ENCODE data around the gene STC2.
A peak's percentile ranks its signal among the peaks of the same experiment; 100 is the strongest.

STC2 gene

GRCh38 chr5:173311818-173312585 lies 16.2 kb downstream of the STC2 start:
- Histone ChIP-seq H4K91ac (ENCODE audit: low read depth, low read length, poor library complexity) (no peak overlapping the region), H3K79me1 (ENCODE audit: low read depth, low read length) (no peaks in the 10 kb centered on the region), H3K27me3 (ENCODE audit: control insufficient read depth in 3 of 3, insufficient read depth in 3 of 3, low read depth in 1 of 3, low read length in 3 of 3) (peaks cover 0 to 4% (median 0%) of the 10 kb centered on the region in 3 experiments), H3K9me3 (replicated peaks in 1 of 2; ENCODE audit: control insufficient read depth in 2 of 2, insufficient read depth in 1 of 2, low read depth in 1 of 2, low read length in 2 of 2) (peaks cover 7 to 9% of the 10 kb centered on the region in 2 donors), H3K36me3 (replicated peaks in 1 of 2; ENCODE audit: control insufficient read depth in 2 of 2, insufficient read depth in 2 of 2, low read length in 2 of 2) (no peaks in the 10 kb centered on the region), H2BK15ac (ENCODE audit: low read length) (no peak overlapping the region), H4K8ac (ENCODE audit: low read depth, low read length) (no peak overlapping the region), H3K4me3 (ENCODE audit: low read length in 2 of 2) (no peak overlapping the region), H2BK5ac (ENCODE audit: low read length) (no peak overlapping the region), H3K9ac (ENCODE audit: low read depth, low read length, poor library complexity) (no peak overlapping the region), H3K27ac (replicated peaks; ENCODE audit: low read length) (no peak overlapping the region), H3K18ac (ENCODE audit: low read length) (peak overlapping the region; percentile 62), H3K14ac (ENCODE audit: low read length) (no peak overlapping the region), H2AK5ac (ENCODE audit: low read depth, low read length) (no peak overlapping the region), H2BK12ac (ENCODE audit: low read length) (no peak overlapping the region), H3K23ac (ENCODE audit: low read depth, low read length, poor library complexity) (no peak overlapping the region), H3K4me1 (ENCODE audit: control insufficient read depth in 2 of 2, insufficient read depth in 1 of 2, low read depth in 1 of 2, low read length in 2 of 2) (peaks cover 16 to 19% of the 10 kb centered on the region in 2 donors), H2AFZ (ENCODE audit: low read length) (no peak overlapping the region), H2BK120ac (ENCODE audit: low read depth, low read length) (no peak overlapping the region), H3K4ac (ENCODE audit: low read length) (no peak overlapping the region), H3K4me2 (ENCODE audit: insufficient read depth, low read length, poor library complexity, severe bottlenecking) (no peak overlapping the region)
- DNase-seq (ENCODE audit: low spot score), result no peak
- no CpG with 5 or more reads among the region's 9 CpGs for WGBS, 2 donors (ENCODE audit: extremely low coverage in 2 of 2, insufficient read length in 2 of 2, insufficient replicate concordance in 1 of 2)

GRCh38 chr5:173310861-173311785 lies 17.1 kb downstream of the STC2 start:
- H3K27ac ChIP-seq (replicated peaks; ENCODE audit: low read length), result no peak overlapping the region
- H3K9me3 ChIP-seq (replicated peaks in 1 of 2; ENCODE audit: control insufficient read depth in 2 of 2, insufficient read depth in 1 of 2, low read depth in 1 of 2, low read length in 2 of 2), result peaks cover 7 to 9% of the 10 kb centered on the region in 2 donors

GRCh38 chr5:173310218-173310769 lies 17.9 kb downstream of the STC2 start:
- Histone ChIP-seq H2AFZ (ENCODE audit: low read length) (no peak overlapping the region), H3K4ac (ENCODE audit: low read length) (no peak overlapping the region), H3K9ac (ENCODE audit: low read depth, low read length, poor library complexity) (no peak overlapping the region), H3K79me1 (ENCODE audit: low read depth, low read length) (no peaks in the 10 kb centered on the region), H2BK12ac (ENCODE audit: low read length) (no peak overlapping the region), H3K14ac (ENCODE audit: low read length) (no peak overlapping the region), H3K4me1 (ENCODE audit: control insufficient read depth in 2 of 2, insufficient read depth in 1 of 2, low read depth in 1 of 2, low read length in 2 of 2) (peaks cover 9 to 10% of the 10 kb centered on the region in 2 donors), H3K27me3 (ENCODE audit: control insufficient read depth in 3 of 3, insufficient read depth in 3 of 3, low read depth in 1 of 3, low read length in 3 of 3) (peaks cover 0 to 7% (median 0%) of the 10 kb centered on the region in 3 experiments), H2AK5ac (ENCODE audit: low read depth, low read length) (peak overlapping the region; percentile 12), H3K4me3 (ENCODE audit: low read length in 2 of 2) (no peak overlapping the region), H4K8ac (ENCODE audit: low read depth, low read length) (no peak overlapping the region), H3K4me2 (ENCODE audit: insufficient read depth, low read length, poor library complexity, severe bottlenecking) (no peak overlapping the region), H3K36me3 (replicated peaks in 1 of 2; ENCODE audit: control insufficient read depth in 2 of 2, insufficient read depth in 2 of 2, low read length in 2 of 2) (no peaks in the 10 kb centered on the region), H2BK15ac (ENCODE audit: low read length) (no peak overlapping the region), H4K91ac (ENCODE audit: low read depth, low read length, poor library complexity) (no peak overlapping the region), H2BK120ac (ENCODE audit: low read depth, low read length) (no peak overlapping the region), H3K18ac (ENCODE audit: low read length) (peak overlapping the region; percentile 5), H3K9me3 (replicated peaks in 1 of 2; ENCODE audit: control insufficient read depth in 2 of 2, insufficient read depth in 1 of 2, low read depth in 1 of 2, low read length in 2 of 2) (peaks cover 7 to 9% of the 10 kb centered on the region in 2 donors), H2BK5ac (ENCODE audit: low read length) (no peak overlapping the region), H3K23ac (ENCODE audit: low read depth, low read length, poor library complexity) (no peak overlapping the region), H3K27ac (replicated peaks; ENCODE audit: low read length) (no peak overlapping the region)
- no peak for DNase-seq (ENCODE audit: low spot score)
- WGBS, 2 donors (ENCODE audit: extremely low coverage in 2 of 2, insufficient read length in 2 of 2, insufficient replicate concordance in 1 of 2), result no CpG with 5 or more reads among the region's 8 CpGs

More at GRCh38 chr5:173310861-173311785, 17.1 kb downstream of the STC2 start:
- Histone ChIP-seq H4K91ac (ENCODE audit: low read depth, low read length, poor library complexity) (no peak overlapping the region), H2BK120ac (ENCODE audit: low read depth, low read length) (no peak overlapping the region), H3K14ac (ENCODE audit: low read length) (no peak overlapping the region), H3K4me2 (ENCODE audit: insufficient read depth, low read length, poor library complexity, severe bottlenecking) (no peak overlapping the region), H3K79me1 (ENCODE audit: low read depth, low read length) (no peaks in the 10 kb centered on the region), H2BK12ac (ENCODE audit: low read length) (no peak overlapping the region), H3K9ac (ENCODE audit: low read depth, low read length, poor library complexity) (no peak overlapping the region), H3K4ac (ENCODE audit: low read length) (no peak overlapping the region), H3K18ac (ENCODE audit: low read length) (no peak overlapping the region), H3K36me3 (replicated peaks in 1 of 2; ENCODE audit: control insufficient read depth in 2 of 2, insufficient read depth in 2 of 2, low read length in 2 of 2) (no peaks in the 10 kb centered on the region), H2BK5ac (ENCODE audit: low read length) (no peak overlapping the region), H3K4me3 (ENCODE audit: low read length in 2 of 2) (no peak overlapping the region), H4K8ac (ENCODE audit: low read depth, low read length) (no peak overlapping the region), H2BK15ac (ENCODE audit: low read length) (no peak overlapping the region), H2AK5ac (ENCODE audit: low read depth, low read length) (no peak overlapping the region), H3K27me3 (ENCODE audit: control insufficient read depth in 3 of 3, insufficient read depth in 3 of 3, low read depth in 1 of 3, low read length in 3 of 3) (peaks cover 0 to 4% (median 0%) of the 10 kb centered on the region in 3 experiments), H2AFZ (ENCODE audit: low read length) (no peak overlapping the region), H3K4me1 (ENCODE audit: control insufficient read depth in 2 of 2, insufficient read depth in 1 of 2, low read depth in 1 of 2, low read length in 2 of 2) (peaks cover 16 to 17% of the 10 kb centered on the region in 2 donors), H3K23ac (ENCODE audit: low read depth, low read length, poor library complexity) (no peak overlapping the region)
- DNase-seq (ENCODE audit: low spot score), result no peak
- WGBS, 2 donors (ENCODE audit: extremely low coverage in 2 of 2, insufficient read length in 2 of 2, insufficient replicate concordance in 1 of 2), result no CpG with 5 or more reads among the region's 15 CpGs

All from neuronal stem cell (in vitro differentiated cells).